H1 (cell line): Measurements from ENCODE around the gene GLRA1. TPM values are rescaled to one million over a fixed set of nuclear protein-coding genes. Genes with fewer than 3 reads are reported as not detected.

Experiments used
- CTCF ChIA-PET: fragments of 300-600 bp; sonication (Branson Sonifier 250); formaldehyde crosslinking; loops from one replicate; lab custom pipeline; 2021; ENCODE audit not compliant: partially characterized antibody; lab: Charles Lee
- POLR2A ChIA-PET: fragments of 300-600 bp; sonication (Branson Sonifier 250); formaldehyde crosslinking; loops from one replicate; lab custom pipeline; 2021; ENCODE audit warnings: inconsistent platforms; ENCODE audit not compliant: partially characterized antibody; lab: Charles Lee
- DNase-seq, 2 experiments: peaks; one replicate each; pipeline versions ENCODE4 v3.0.0 to v3.0.0-alpha.2; 2010 to 2022; ENCODE audit warnings: low spot score in 2 of 2, low read depth in 1 of 2, mixed read lengths in 1 of 2
- FAIRE-seq: peaks from 2 replicates; lab custom pipeline; 2011; peaks lifted over from hg19 to GRCh38; lab: Jason Lieb, UNC
- H2AFZ ChIP-seq: 2 replicates; pipeline ENCODE4 v1.8.1; 2012; ENCODE audit warnings: low read length, inconsistent platforms
- H2AK5ac ChIP-seq: 2 replicates; pipeline ENCODE4 v1.6.1; 2013; ENCODE audit warnings: low read depth, low read length
- H2BK120ac ChIP-seq: replicated peaks from 2 replicates; pipeline ENCODE3; 2013; ENCODE audit warnings: low read depth, low read length, inconsistent platforms
- H2BK12ac ChIP-seq: 2 replicates; pipeline ENCODE4 v1.6.1; 2013; ENCODE audit warnings: low read depth, low read length
- H2BK15ac ChIP-seq: 2 replicates; pipeline ENCODE4 v1.6.1; 2013; ENCODE audit warnings: low read length
- H2BK20ac ChIP-seq: 2 replicates; pipeline ENCODE4 v1.6.1; 2013; ENCODE audit warnings: low read length
- H2BK5ac ChIP-seq: 2 replicates; pipeline ENCODE4 v1.6.1; 2013; ENCODE audit warnings: low read depth, low read length
- H3K14ac ChIP-seq: 2 replicates; pipeline ENCODE4 v1.6.1; 2013; ENCODE audit warnings: inconsistent platforms; ENCODE audit not compliant: insufficient read length
- H3K18ac ChIP-seq: 2 replicates; pipeline ENCODE4 v1.6.1; 2013; ENCODE audit warnings: low read length; ENCODE audit errors: extremely low read depth
- H3K23ac ChIP-seq: 2 replicates; pipeline ENCODE4 v1.6.1; 2013; ENCODE audit warnings: inconsistent platforms; ENCODE audit not compliant: insufficient read length
- H3K23me2 ChIP-seq: 2 replicates; pipeline ENCODE4 v1.6.1; 2013; ENCODE audit warnings: low read depth, low read length
- H3K27ac ChIP-seq: 2 replicates; pipeline ENCODE4 v1.6.1; 2011; ENCODE audit warnings: low read depth, low read length, inconsistent platforms
- H3K27me3 ChIP-seq, 4 experiments: replicated peaks in 1 of 4; 1 replicate in 1 of 4; 2 replicates in 3 of 4; pipeline versions ENCODE4 v1.6.1 to v1.8.1; 2011 to 2013; ENCODE audit warnings: low read length in 3 of 4, mild to moderate bottlenecking in 3 of 4, inconsistent platforms in 2 of 4, mixed read lengths in 2 of 4, moderate library complexity in 1 of 4; ENCODE audit not compliant: control insufficient read depth in 3 of 4, insufficient read depth in 3 of 4; ENCODE audit errors: extremely low read depth in 1 of 4
- H3K36me3 ChIP-seq, 4 experiments: 2 replicates each; pipeline versions ENCODE4 v1.6.1 to v1.8.1; 2011 to 2013; ENCODE audit warnings: mild to moderate bottlenecking in 4 of 4, low read length in 3 of 4, moderate library complexity in 2 of 4, control low read depth in 1 of 4, inconsistent platforms in 1 of 4; ENCODE audit not compliant: insufficient read depth in 4 of 4, control insufficient read depth in 2 of 4
- H3K4ac ChIP-seq: replicated peaks from 2 replicates; pipeline ENCODE3; 2013; ENCODE audit warnings: low read length, low read depth, mixed read lengths, inconsistent platforms; ENCODE audit not compliant: insufficient read length
- H3K4me1 ChIP-seq, 4 experiments: replicated peaks in 1 of 4; 1 replicate in 1 of 4; 2 replicates in 3 of 4; pipeline versions ENCODE4 v1.6.1 to v1.8.1; 2011 to 2013; ENCODE audit warnings: low read length in 3 of 4, inconsistent platforms in 2 of 4, mixed read lengths in 1 of 4; ENCODE audit not compliant: insufficient read depth in 4 of 4, control insufficient read depth in 3 of 4
- H3K4me2 ChIP-seq, 2 experiments: 2 replicates each; pipeline versions ENCODE4 v1.6.1 to v1.8.1; 2011 to 2013; ENCODE audit warnings: low read depth in 2 of 2, low read length in 2 of 2, control low read depth in 1 of 2, inconsistent platforms in 1 of 2, mild to moderate bottlenecking in 1 of 2; ENCODE audit not compliant: insufficient read depth in 1 of 2
- H3K4me3 ChIP-seq, 4 experiments: fragments of 200-600, 300-600 bp in 1 of 4; sonication (generic), shearing (Covaris generic), sonication (Bioruptor Twin) in 1 of 4; 2 replicates each; pipeline versions ENCODE4 v1.5.1 to v1.8.1; 2011 to 2016; ENCODE audit warnings: low read length in 4 of 4, low read depth in 3 of 4, control low read depth in 2 of 4, inconsistent platforms in 2 of 4, mild to moderate bottlenecking in 2 of 4, mixed read lengths in 1 of 4, moderate library complexity in 1 of 4; ENCODE audit not compliant: insufficient read depth in 2 of 4; ENCODE audit errors: extremely low read depth in 1 of 4
- H3K56ac ChIP-seq: replicated peaks from 2 replicates; pipeline ENCODE3; 2013; ENCODE audit warnings: low read depth, mild to moderate bottlenecking, mixed read lengths, low read length, inconsistent platforms; ENCODE audit not compliant: insufficient read length
- H3K79me1 ChIP-seq: 2 replicates; pipeline ENCODE4 v1.6.1; 2013; ENCODE audit warnings: low read depth, low read length, control low read depth
- H3K79me2 ChIP-seq, 2 experiments: 2 replicates each; pipeline versions ENCODE4 v1.6.1 to v1.8.1; 2012 to 2013; ENCODE audit warnings: low read length in 2 of 2, mild to moderate bottlenecking in 2 of 2, inconsistent platforms in 1 of 2; ENCODE audit not compliant: insufficient read depth in 2 of 2, control insufficient read depth in 1 of 2
- H3K9ac ChIP-seq, 4 experiments: replicated peaks in 1 of 4; 1 replicate in 1 of 4; 2 replicates in 3 of 4; pipeline versions ENCODE4 v1.6.1 to v1.8.1; 2011 to 2013; ENCODE audit warnings: low read depth in 3 of 4, low read length in 3 of 4, control low read depth in 2 of 4, mild to moderate bottlenecking in 2 of 4, moderate library complexity in 2 of 4, inconsistent platforms in 1 of 4; ENCODE audit errors: extremely low read depth in 1 of 4
- H3K9me3 ChIP-seq, 2 experiments: 2 replicates each; pipeline versions ENCODE4 v1.6.1 to v1.8.1; 2012 to 2013; ENCODE audit warnings: mild to moderate bottlenecking in 2 of 2, moderate library complexity in 2 of 2, control low read depth in 1 of 2, inconsistent platforms in 1 of 2, low read depth in 1 of 2, low read length in 1 of 2, mixed read lengths in 1 of 2; ENCODE audit not compliant: insufficient read depth in 2 of 2
- H4K20me1 ChIP-seq, 2 experiments: replicated peaks in 1 of 2; 2 replicates each; pipeline versions ENCODE3 to v1.8.1; 2011 to 2013; ENCODE audit warnings: inconsistent platforms in 2 of 2, low read length in 2 of 2, mild to moderate bottlenecking in 1 of 2; ENCODE audit not compliant: insufficient read depth in 2 of 2, control insufficient read depth in 1 of 2
- H4K5ac ChIP-seq: 2 replicates; pipeline ENCODE4 v1.6.1; 2013; ENCODE audit warnings: low read length, low read depth, mixed read lengths, inconsistent platforms; ENCODE audit not compliant: insufficient read length
- H4K8ac ChIP-seq: 2 replicates; pipeline ENCODE4 v1.8.0; 2013; ENCODE audit warnings: mild to moderate bottlenecking, moderate library complexity, low read length, inconsistent platforms; ENCODE audit not compliant: insufficient read depth; ENCODE audit errors: extremely low read depth
- H4K91ac ChIP-seq: replicated peaks from 2 replicates; pipeline ENCODE3; 2013; ENCODE audit warnings: low read length, mixed read lengths, inconsistent platforms; ENCODE audit not compliant: insufficient read length
- BRCA1 ChIP-seq: IDR thresholded peaks from 2 replicates; pipeline ENCODE4 v1.6.1; 2012; ENCODE audit warnings: low read depth, low read length, improper control_type of control experiment
- CBX8 ChIP-seq: fragments of 300-800, 300-1000 bp; sonication (generic); IDR thresholded peaks from 2 replicates; pipeline ENCODE4 v1.7.1; 2016; ENCODE audit warnings: low read depth, low read length, borderline replicate concordance
- EP300 ChIP-seq, 2 experiments: IDR thresholded peaks; 1 replicate in 1 of 2; 2 replicates in 1 of 2; pipeline ENCODE4 v1.6.1; 2011 to 2012; ENCODE audit warnings: low read depth in 2 of 2, low read length in 2 of 2, mild to moderate bottlenecking in 2 of 2, borderline replicate concordance in 1 of 2, inconsistent platforms in 1 of 2, moderate library complexity in 1 of 2
- GABPA ChIP-seq: IDR thresholded peaks from 2 replicates; pipeline ENCODE4 v1.6.1; 2011; ENCODE audit warnings: mild to moderate bottlenecking, low read length, moderate library complexity, borderline replicate concordance; ENCODE audit not compliant: insufficient read depth
- HDAC2 ChIP-seq, 2 experiments: fragments of 300-600 bp in 1 of 2; sonication (generic) in 1 of 2; IDR thresholded peaks; 2 replicates each; pipeline ENCODE4 v1.6.1; 2011 to 2012; ENCODE audit warnings: low read depth in 2 of 2, low read length in 2 of 2, mild to moderate bottlenecking in 2 of 2, moderate library complexity in 2 of 2, borderline replicate concordance in 1 of 2, inconsistent platforms in 1 of 2
- JUND ChIP-seq: IDR thresholded peaks from 2 replicates; pipeline ENCODE4 v1.6.1; 2011; ENCODE audit warnings: mild to moderate bottlenecking, improper control_type of control experiment, low read length
- KDM5A ChIP-seq: fragments of 200-600 bp; IDR thresholded peaks from 2 replicates; pipeline ENCODE4 v1.7.1; 2012; ENCODE audit warnings: mild to moderate bottlenecking, low read length, inconsistent platforms, mixed read lengths
- POLR2AphosphoS5 ChIP-seq: IDR thresholded peaks from 2 replicates; pipeline ENCODE4 v1.6.1; 2011; ENCODE audit warnings: low read depth, low read length
- SAP30 ChIP-seq: fragments of 300-600 bp; sonication (generic); IDR thresholded peaks from 2 replicates; pipeline ENCODE4 v1.7.1; 2012; ENCODE audit warnings: low read length, moderate library complexity, mild to moderate bottlenecking, inconsistent platforms; ENCODE audit not compliant: insufficient read depth, insufficient replicate concordance
- SIN3A ChIP-seq, 2 experiments: IDR thresholded peaks in 1 of 2; conservative IDR thresholded peaks in 1 of 2; 2 replicates each; pipeline ENCODE4 v1.6.1; 2011 to 2012; ENCODE audit warnings: low read length in 2 of 2, improper control_type of control experiment in 1 of 2, low read depth in 1 of 2, mild to moderate bottlenecking in 1 of 2
- TAF7 ChIP-seq: optimal IDR thresholded peaks from 2 replicates; pipeline ENCODE3; 2011; ENCODE audit warnings: low read depth, mild to moderate bottlenecking, inconsistent platforms, low read length, moderate library complexity, borderline replicate concordance
- TCF12 ChIP-seq: IDR thresholded peaks from 2 replicates; pipeline ENCODE4 v1.6.1; 2011; ENCODE audit warnings: low read depth, mild to moderate bottlenecking, low read length
- WGBS, 2 experiments: shearing (Covaris generic) in 1 of 2; methylation state at CpG; one replicate each; pipeline versions ENCODE4 v1.1.6 to v1.1.7; 2013 to 2015; ENCODE audit warnings: low lambda C conversion rate in 2 of 2, mixed read lengths in 2 of 2, inconsistent platforms in 1 of 2, low coverage in 1 of 2, missing lambda C conversion rate in 1 of 2; ENCODE audit not compliant: insufficient replicate concordance in 2 of 2, insufficient coverage in 1 of 2, insufficient read length in 1 of 2; ENCODE audit errors: extremely low coverage in 1 of 2, missing lambda C conversion rate in 1 of 2; 5-methylcytosine and 5-hydroxymethylcytosine counted together
- polyA plus RNA-seq, 7 experiments: library from polyadenylated mRNA; depleted of rRNA in 3 of 7; stranded (reverse) in 5 of 7; unstranded in 2 of 7; fragments of >200 nt in 5 of 7; fragments of 200-250 nt in 2 of 7; gene quantifications; 1 replicate in 5 of 7; 2 replicates in 1 of 7; 4 replicates in 1 of 7; pipeline versions ENCODE4 v1.2.1 to v1.2.3, GENCODE V29; 2011 to 2013; ENCODE audit warnings: missing spikeins in 2 of 7, mixed read lengths in 2 of 7
- total RNA-seq: library from RNA; stranded (reverse); fragmentation: NEBNext Ultra II Directional; extraction: Animal tissue kit (Norgen Biotek cat#: 25700); gene quantifications from 2 replicates; pipeline ENCODE4 v1.2.1, GENCODE V29; 2021

Gene GLRA1
- total and polyA plus RNA-seq, 2 of the 8 experiments (the other 6 are each of a cell fraction or from before 2014, with no cell fraction given) = not detected

DNA sequence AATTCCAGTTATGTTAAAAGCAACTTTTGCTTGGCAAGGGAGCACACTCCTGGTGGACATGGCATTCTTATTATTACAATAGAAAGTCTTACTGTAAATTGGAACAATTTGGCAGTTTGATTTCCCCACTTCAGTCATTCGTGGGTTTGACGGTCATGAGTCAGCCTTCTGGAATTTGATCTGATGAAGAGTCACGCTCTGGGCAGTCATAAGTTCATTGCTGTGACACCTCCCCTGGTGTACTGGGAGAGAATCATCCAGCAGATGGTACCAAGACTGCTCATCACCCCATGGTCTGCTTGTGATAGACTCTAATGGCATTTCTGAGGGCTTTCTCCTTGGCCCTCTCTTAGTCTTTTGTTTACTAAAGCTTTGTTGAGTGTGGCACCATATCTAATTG, 53.8 kb downstream of the GLRA1 start:
- Histone ChIP-seq H3K9me3 (no peaks in the 10 kb centered on the region), H4K91ac (no peak overlapping the region), H3K27ac (no peak overlapping the region), H3K9ac (no peak overlapping the region), H3K27me3 (no peaks in the 10 kb centered on the region), H2AK5ac (no peak overlapping the region), H2BK5ac (no peak overlapping the region), H3K23ac (no peak overlapping the region), H4K20me1 (no peaks in the 10 kb centered on the region), H2AFZ (no peak overlapping the region), H2BK15ac (no peak overlapping the region), H4K8ac (no peak overlapping the region), H3K56ac (no peak overlapping the region), H3K79me2 (no peaks in the 10 kb centered on the region), H3K79me1 (no peaks in the 10 kb centered on the region), H3K4me1 (no peaks in the 10 kb centered on the region), H3K23me2 (no peaks in the 10 kb centered on the region)
- FAIRE-seq (no peak), DNase-seq (no peak)
- 83% methylated on average over 3 of the region's 3 CpGs; no CpG with 5 or more reads in 1 of the 2 experiments for WGBS, 2 experiments
- POLR2A ChIA-PET = no interaction called here
- TF ChIP-seq EP300 (IDR thresholded peaks at IDR 0.05; ENCODE audit: borderline replicate concordance in 1 of 2, low read depth in 2 of 2, low read length in 2 of 2) (no peak), GABPA (no peak), JUND (no peak), SIN3A (conservative IDR thresholded peaks at IDR 0.05 in 1 of 2, IDR thresholded peaks at IDR 0.05 in 1 of 2; ENCODE audit: low read depth in 1 of 2, low read length in 2 of 2) (no peak), TAF7 (no peak), CBX8 (no peak), TCF12 (no peak), POLR2AphosphoS5 (no peak), HDAC2 (IDR thresholded peaks at IDR 0.05; ENCODE audit: borderline replicate concordance in 1 of 2, low read depth in 2 of 2, low read length in 2 of 2) (no peak), BRCA1 (no peak), SAP30 (no peak), KDM5A (no peak)
- TF ChIP-seq, all 59 proteins: peak for 0
- Histone ChIP-seq H2BK12ac (no peak overlapping the region), H3K36me3 (no peaks in the 10 kb centered on the region), H2BK120ac (no peak overlapping the region), H3K4me3 (no peak overlapping the region), H3K18ac (no peak overlapping the region), H3K14ac (no peak overlapping the region), H3K4me2 (no peak overlapping the region), H4K5ac (no peak overlapping the region), H2BK20ac (no peak overlapping the region), H3K4ac (no peak overlapping the region)
- CTCF ChIA-PET = no interaction called here
